Natural killer cell (primary cell): ENCODE data around the gene DNAH14. TPM values are rescaled to one million over a fixed set of nuclear protein-coding genes. Genes with fewer than 3 reads are reported as not detected.
"Not testable (repeated sequence)": the region's sequence is repeated elsewhere in the genome, so short reads cannot be mapped to it uniquely, and the experiment has no call there.

ENCODE experiments used
- ATAC-seq, 3 donors: fragments of 150-1000 bp in 2 of 3; fragments of 200-7000 bp in 1 of 3; cut with Tn5 transposase; 1 replicate in 1 of 3; 2 replicates in 2 of 3; pipeline ENCODE4 v1.10.0; 2021; ENCODE audit warnings: mild to moderate bottlenecking in 2 of 3, moderate library complexity in 2 of 3
- DNase-seq, 2 donors: peaks; one replicate each; pipeline versions ENCODE4 v3.0.0 to v3.0.0-alpha.2; 2013 to 2021; ENCODE audit warnings: mixed read lengths in 1 of 2
- H3K27ac ChIP-seq: one replicate; pipeline ENCODE4 v1.5.1; 2013; ENCODE audit warnings: mild to moderate bottlenecking, low read length
- H3K27me3 ChIP-seq: one replicate; pipeline ENCODE4 v1.6.1; 2013; ENCODE audit warnings: low read length; ENCODE audit not compliant: control insufficient read depth, insufficient read depth
- H3K36me3 ChIP-seq: one replicate; pipeline ENCODE4 v1.6.1; 2013; ENCODE audit warnings: low read length; ENCODE audit not compliant: control insufficient read depth, insufficient read depth
- H3K4me1 ChIP-seq: one replicate; pipeline ENCODE4 v1.6.1; 2013; ENCODE audit warnings: low read length; ENCODE audit not compliant: control insufficient read depth, insufficient read depth
- H3K4me3 ChIP-seq: one replicate; pipeline ENCODE4 v1.5.1; 2013; ENCODE audit warnings: low read length
- H3K9me3 ChIP-seq: one replicate; pipeline ENCODE4 v1.6.1; 2013; ENCODE audit warnings: low read length; ENCODE audit not compliant: control insufficient read depth, insufficient read depth
- H3K27ac Mint-ChIP-seq, 2 donors: one replicate each; pipeline ENCODE4 v1.8.0; 2022; ENCODE audit warnings: mild to moderate bottlenecking in 2 of 2, mixed read lengths in 2 of 2, moderate library complexity in 1 of 2
- H3K27me3 Mint-ChIP-seq, 2 donors: one replicate each; pipeline ENCODE4 v1.8.0; 2022; ENCODE audit warnings: low read depth in 2 of 2, mixed read lengths in 2 of 2
- H3K36me3 Mint-ChIP-seq: one replicate; pipeline ENCODE4 v1.8.0; 2022; ENCODE audit warnings: mixed read lengths
- H3K4me1 Mint-ChIP-seq, 2 donors: one replicate each; pipeline ENCODE4 v1.8.0; 2022; ENCODE audit warnings: mixed read lengths in 2 of 2
- H3K4me3 Mint-ChIP-seq: one replicate; pipeline ENCODE4 v1.8.0; 2022; ENCODE audit warnings: mild to moderate bottlenecking, moderate library complexity, mixed read lengths
- H3K9me3 Mint-ChIP-seq, 2 donors: one replicate each; pipeline ENCODE4 v1.8.0; 2022; ENCODE audit warnings: mixed read lengths in 2 of 2
- WGBS: methylation state at CpG from one replicate; pipeline ENCODE4 v1.1.7; 2013; ENCODE audit warnings: missing lambda C conversion rate; ENCODE audit not compliant: insufficient coverage; 5-methylcytosine and 5-hydroxymethylcytosine counted together
- intact Hi-C: fragments of 100-400 bp; cut with micrococcal nuclease; formaldehyde crosslinking; loops from one replicate; pipeline ENCODE4 v1.14.2; 2022
- total RNA-seq, 4 donors: library from RNA; stranded (reverse); fragments of 120-200 nt in 1 of 4; gene quantifications; one replicate each; pipeline versions ENCODE4 v1.2.3 to v1.2.4, GENCODE V29; 2013 to 2022
- TF ChIP-seq, protein P1 (sequence below): fragments of 200-600 bp; IDR thresholded peaks from one replicate; pipeline ENCODE4 v1.8.0; 2022; ENCODE audit warnings: antibody characterized with exemption

Gene DNAH14
- total RNA-seq, 3 donors from 2014 or later (not counting 1 experiment from before 2014, with no cell fraction given), result 0.35 to 1.3 TPM; not detected in 1

DNA sequence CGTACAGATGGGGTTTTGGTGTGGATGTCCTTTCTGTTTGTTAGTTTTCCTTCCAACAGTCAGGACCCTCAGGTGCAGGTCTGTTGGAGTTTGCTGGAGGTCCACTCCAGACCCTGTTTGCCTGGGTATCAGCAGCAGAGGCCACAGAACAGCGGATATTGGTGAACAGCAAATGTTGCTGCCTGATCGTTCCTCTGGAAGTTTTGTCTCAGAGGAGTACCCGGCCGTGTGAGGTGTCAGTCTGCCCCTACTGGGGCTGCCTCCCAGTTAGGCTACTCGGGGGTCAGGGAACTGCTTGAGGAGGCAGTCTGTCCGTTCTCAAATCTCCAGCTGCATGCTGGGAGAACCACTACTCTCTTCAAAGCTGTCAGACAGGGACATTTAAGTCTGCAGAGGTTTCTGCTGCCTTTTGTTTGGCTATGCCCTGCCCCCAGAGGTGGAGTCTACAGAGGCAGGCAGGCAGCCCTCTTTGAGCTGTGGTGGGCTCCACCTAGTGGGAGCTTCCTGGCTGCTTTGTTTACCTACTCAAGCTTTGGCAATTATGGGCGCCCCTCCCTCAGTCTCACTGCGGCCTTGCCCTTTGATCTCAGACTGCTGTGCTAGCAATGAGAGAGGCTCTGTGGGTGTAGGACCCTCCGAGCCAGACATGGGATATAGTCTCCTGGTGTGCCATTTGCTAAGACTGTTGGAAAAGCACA lies 16.3 kb downstream of the DNAH14 start:
- H3K4me3 ChIP-seq, DNase-seq, H3K9me3 Mint-ChIP-seq, H3K27me3 Mint-ChIP-seq, ATAC-seq, H3K27ac ChIP-seq, H3K4me1 ChIP-seq, H3K27ac Mint-ChIP-seq, H3K36me3 Mint-ChIP-seq, H3K4me1 Mint-ChIP-seq, H3K36me3 ChIP-seq, intact Hi-C loops, H3K4me3 Mint-ChIP-seq, H3K27me3 ChIP-seq, H3K9me3 ChIP-seq: not testable (repeated sequence)
- 85% methylated on average over 9 of the region's 10 CpGs for WGBS

- H3K4me3 Mint-ChIP-seq, H3K36me3 Mint-ChIP-seq, H3K27ac Mint-ChIP-seq, H3K9me3 Mint-ChIP-seq, H3K27ac ChIP-seq, DNase-seq, ATAC-seq, intact Hi-C loops, H3K27me3 ChIP-seq, H3K36me3 ChIP-seq, H3K9me3 ChIP-seq, H3K4me3 ChIP-seq, H3K4me1 Mint-ChIP-seq, H3K27me3 Mint-ChIP-seq, H3K4me1 ChIP-seq: not testable (repeated sequence)
- 95% methylated on average over 5 of the region's 6 CpGs for WGBS
Measured at GRCh38 chr1:224946349-224946691, 16.8 kb downstream of the DNAH14 start.

- Mint-ChIP-seq H3K4me1 (no peaks in the 10 kb centered on the region), H3K4me3 (no peak overlapping the region), H3K36me3 (no peaks in the 10 kb centered on the region), H3K27me3 (no peaks in the 10 kb centered on the region), H3K27ac (no peak overlapping the region), H3K9me3 (no peaks in the 10 kb centered on the region)
- TF ChIP-seq, protein P1, sequence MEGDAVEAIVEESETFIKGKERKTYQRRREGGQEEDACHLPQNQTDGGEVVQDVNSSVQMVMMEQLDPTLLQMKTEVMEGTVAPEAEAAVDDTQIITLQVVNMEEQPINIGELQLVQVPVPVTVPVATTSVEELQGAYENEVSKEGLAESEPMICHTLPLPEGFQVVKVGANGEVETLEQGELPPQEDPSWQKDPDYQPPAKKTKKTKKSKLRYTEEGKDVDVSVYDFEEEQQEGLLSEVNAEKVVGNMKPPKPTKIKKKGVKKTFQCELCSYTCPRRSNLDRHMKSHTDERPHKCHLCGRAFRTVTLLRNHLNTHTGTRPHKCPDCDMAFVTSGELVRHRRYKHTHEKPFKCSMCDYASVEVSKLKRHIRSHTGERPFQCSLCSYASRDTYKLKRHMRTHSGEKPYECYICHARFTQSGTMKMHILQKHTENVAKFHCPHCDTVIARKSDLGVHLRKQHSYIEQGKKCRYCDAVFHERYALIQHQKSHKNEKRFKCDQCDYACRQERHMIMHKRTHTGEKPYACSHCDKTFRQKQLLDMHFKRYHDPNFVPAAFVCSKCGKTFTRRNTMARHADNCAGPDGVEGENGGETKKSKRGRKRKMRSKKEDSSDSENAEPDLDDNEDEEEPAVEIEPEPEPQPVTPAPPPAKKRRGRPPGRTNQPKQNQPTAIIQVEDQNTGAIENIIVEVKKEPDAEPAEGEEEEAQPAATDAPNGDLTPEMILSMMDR, result no peak
- Histone ChIP-seq H3K27ac (no peak overlapping the region), H3K9me3 (no peaks in the 10 kb centered on the region), H3K27me3 (no peaks in the 10 kb centered on the region), H3K4me3 (no peak overlapping the region), H3K4me1 (no peaks in the 10 kb centered on the region), H3K36me3 (no peaks in the 10 kb centered on the region)
- ATAC-seq, result no peak
- no peak for DNase-seq
- WGBS, result 85% methylated on average over 3 of the region's 3 CpGs
- intact Hi-C loops, result no loop called here
Measured at GRCh38 chr1:224957696-224958095, 28.2 kb downstream of the DNAH14 start.

DNA sequence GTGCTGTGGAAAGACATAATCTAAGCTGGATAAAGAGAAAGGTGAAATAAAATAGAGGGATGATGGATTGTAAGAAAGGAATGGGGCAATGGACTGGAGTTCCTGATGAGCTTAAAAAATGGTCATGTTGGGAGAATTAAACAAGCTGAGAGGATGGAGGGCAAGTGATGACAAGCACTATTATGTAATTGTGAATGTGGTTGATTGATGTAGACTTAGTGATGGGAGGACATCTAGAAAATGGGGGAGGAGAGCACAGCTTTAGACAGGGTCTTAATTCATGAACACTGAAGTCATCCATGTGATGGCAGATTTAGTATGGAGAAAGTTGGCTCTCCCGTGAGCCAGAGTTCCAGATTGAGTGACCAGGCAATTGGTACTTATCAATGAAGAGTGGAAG lies 29.0 kb downstream of the DNAH14 start:
- no peaks in the 10 kb centered on the region for H3K27me3 Mint-ChIP-seq
- 79% methylated on average over 1 of the region's 1 CpG for WGBS
- intact Hi-C loops, result no loop called here

More for the DNA sequence above, 29.0 kb downstream of the DNAH14 start:
- Mint-ChIP-seq H3K4me3 (no peak overlapping the region), H3K4me1 (no peaks in the 10 kb centered on the region), H3K27ac (no peak overlapping the region), H3K36me3 (no peaks in the 10 kb centered on the region), H3K9me3 (no peaks in the 10 kb centered on the region)
- no peaks in the 10 kb centered on the region for H3K9me3 ChIP-seq
- no peaks in the 10 kb centered on the region for H3K27me3 ChIP-seq
- H3K27ac ChIP-seq, result no peak overlapping the region
- H3K4me3 ChIP-seq, result no peak overlapping the region
- DNase-seq, result no peak
- H3K36me3 ChIP-seq, result no peaks in the 10 kb centered on the region
- no peak for ATAC-seq
- TF ChIP-seq, protein P1, result no peak
- H3K4me1 ChIP-seq, result no peaks in the 10 kb centered on the region
